Measurements from ENCODE around the gene GNA12. TPM values are rescaled to one million over a fixed set of nuclear protein-coding genes. Genes with fewer than 3 reads are reported as not detected.

The GNA12 gene
- total RNA-seq, 2 experiments from 2014 or later = 14.1 to 15.0 TPM

- H3K9me3 Mint-ChIP-seq = no peaks in the 10 kb centered on the region
- peaks cover 3% of the 10 kb centered on the region for H3K4me1 Mint-ChIP-seq (ENCODE audit: low read depth)
- no peaks in the 10 kb centered on the region for H3K27me3 Mint-ChIP-seq (ENCODE audit: low read depth)
- no peak overlapping the region for H3K4me3 Mint-ChIP-seq
- no peak for DNase-seq
- peaks cover 2% of the 10 kb centered on the region for H3K36me3 Mint-ChIP-seq (ENCODE audit: low read depth)
- CTCF ChIA-PET = no interaction called here
- H3K27ac Mint-ChIP-seq = no peak overlapping the region
- intact Hi-C loops (cut with micrococcal nuclease) = no loop called here
Measured at GRCh38 chr7:2811476-2812113, 32.5 kb downstream of the GNA12 start.

GRCh38 chr7:2810682-2811415, 33.3 kb downstream of the GNA12 start:
- intact Hi-C loops (cut with micrococcal nuclease) = no loop called here
- Mint-ChIP-seq H3K27ac (no peak overlapping the region), H3K27me3 (ENCODE audit: low read depth) (no peaks in the 10 kb centered on the region), H3K4me3 (no peak overlapping the region), H3K9me3 (no peaks in the 10 kb centered on the region), H3K36me3 (ENCODE audit: low read depth) (peaks cover 2% of the 10 kb centered on the region), H3K4me1 (ENCODE audit: low read depth) (peaks cover 3% of the 10 kb centered on the region)
- CTCF ChIA-PET = no interaction called here
- DNase-seq = no peak

GRCh38 chr7:2809903-2810625, 34.0 kb downstream of the GNA12 start:
- intact Hi-C loops (cut with micrococcal nuclease) = no loop called here
- Mint-ChIP-seq H3K4me3 (no peak overlapping the region), H3K36me3 (ENCODE audit: low read depth) (peaks cover 2% of the 10 kb centered on the region), H3K9me3 (no peaks in the 10 kb centered on the region), H3K27me3 (ENCODE audit: low read depth) (no peaks in the 10 kb centered on the region), H3K4me1 (ENCODE audit: low read depth) (peaks cover 3% of the 10 kb centered on the region), H3K27ac (no peak overlapping the region)
- no peak for DNase-seq
- CTCF ChIA-PET = no interaction called here

- CTCF ChIA-PET = no interaction called here
- no peak overlapping the region for H3K27ac Mint-ChIP-seq
- peaks cover 2% of the 10 kb centered on the region for H3K36me3 Mint-ChIP-seq (ENCODE audit: low read depth)
Measured at GRCh38 chr7:2808891-2809665, 35.0 kb downstream of the GNA12 start.

GRCh38 chr7:2807845-2808772, 36.0 kb downstream of the GNA12 start:
- Mint-ChIP-seq H3K27me3 (ENCODE audit: low read depth) (no peaks in the 10 kb centered on the region), H3K36me3 (ENCODE audit: low read depth) (peaks cover 2% of the 10 kb centered on the region), H3K4me3 (no peak overlapping the region), H3K27ac (no peak overlapping the region), H3K9me3 (no peaks in the 10 kb centered on the region), H3K4me1 (ENCODE audit: low read depth) (peaks cover 9% of the 10 kb centered on the region)
- intact Hi-C loops (cut with micrococcal nuclease) = no loop called here
- CTCF ChIA-PET = no interaction called here
- DNase-seq = no peak

More at GRCh38 chr7:2808891-2809665, 35.0 kb downstream of the GNA12 start:
- no peak for DNase-seq
- H3K4me1 Mint-ChIP-seq (ENCODE audit: low read depth) = peaks cover 3% of the 10 kb centered on the region
- intact Hi-C loops (cut with micrococcal nuclease) = no loop called here
- H3K27me3 Mint-ChIP-seq (ENCODE audit: low read depth) = no peaks in the 10 kb centered on the region
- no peak overlapping the region for H3K4me3 Mint-ChIP-seq
- no peaks in the 10 kb centered on the region for H3K9me3 Mint-ChIP-seq

- H3K27me3 Mint-ChIP-seq (ENCODE audit: low read depth) = no peaks in the 10 kb centered on the region
- intact Hi-C loops (cut with micrococcal nuclease) = no loop called here
- H3K4me3 Mint-ChIP-seq = no peak overlapping the region
- peaks cover 2% of the 10 kb centered on the region for H3K36me3 Mint-ChIP-seq (ENCODE audit: low read depth)
- no peaks in the 10 kb centered on the region for H3K9me3 Mint-ChIP-seq
- CTCF ChIA-PET = interaction anchor here (0.6 kb wide), 1 partner anchor 12 kb away, joined by 3 read pairs; no protein-coding TSS in a partner anchor
- DNase-seq = no peak
- H3K4me1 Mint-ChIP-seq (ENCODE audit: low read depth) = peaks cover 16% of the 10 kb centered on the region
- H3K27ac Mint-ChIP-seq = no peak overlapping the region
Measured at GRCh38 chr7:2807460-2807844, 36.7 kb downstream of the GNA12 start.

- Mint-ChIP-seq H3K4me3 (no peak overlapping the region), H3K4me1 (ENCODE audit: low read depth) (peaks cover 23% of the 10 kb centered on the region), H3K36me3 (ENCODE audit: low read depth) (peaks cover 1% of the 10 kb centered on the region), H3K9me3 (no peaks in the 10 kb centered on the region), H3K27me3 (ENCODE audit: low read depth) (no peaks in the 10 kb centered on the region), H3K27ac (no peak overlapping the region)
- CTCF ChIA-PET = no interaction called here
- intact Hi-C loops (cut with micrococcal nuclease) = no loop called here
- DNase-seq = no peak
Measured at GRCh38 chr7:2806571-2806970, 37.5 kb downstream of the GNA12 start.

- no peak for DNase-seq
- Mint-ChIP-seq H3K27me3 (ENCODE audit: low read depth) (no peaks in the 10 kb centered on the region), H3K36me3 (ENCODE audit: low read depth) (no peaks in the 10 kb centered on the region), H3K27ac (no peak overlapping the region), H3K4me3 (no peak overlapping the region), H3K9me3 (no peaks in the 10 kb centered on the region), H3K4me1 (ENCODE audit: low read depth) (peaks cover 30% of the 10 kb centered on the region)
- intact Hi-C loops (cut with micrococcal nuclease) = no loop called here
- CTCF ChIA-PET = interaction anchor here (0.9 kb wide), 1 partner anchor 87 kb away, joined by 3 read pairs; no protein-coding TSS in a partner anchor
Measured at GRCh38 chr7:2805213-2805944, 38.7 kb downstream of the GNA12 start.

- intact Hi-C loops (cut with micrococcal nuclease) = no loop called here
- CTCF ChIA-PET = interaction anchor here (0.5 to 0.6 kb wide), 3 partner anchors 260 to 409 kb away, joined by 3 to 4 read pairs (median 3); no protein-coding TSS in a partner anchor
Measured at GRCh38 chr7:2804227-2804763, 39.8 kb downstream of the GNA12 start.

GRCh38 chr7:2803755-2804154, 40.4 kb downstream of the GNA12 start:
- peaks cover 41% of the 10 kb centered on the region for H3K4me1 Mint-ChIP-seq (ENCODE audit: low read depth)
- DNase-seq = no peak
- intact Hi-C loops (cut with micrococcal nuclease) = no loop called here
- CTCF ChIA-PET = interaction anchor here (0.5 to 0.6 kb wide), 2 partner anchors 260 to 353 kb away, joined by 3 to 4 read pairs; no protein-coding TSS in a partner anchor
- H3K27ac Mint-ChIP-seq = no peak overlapping the region
- no peaks in the 10 kb centered on the region for H3K9me3 Mint-ChIP-seq
- no peaks in the 10 kb centered on the region for H3K27me3 Mint-ChIP-seq (ENCODE audit: low read depth)
- H3K36me3 Mint-ChIP-seq (ENCODE audit: low read depth) = no peaks in the 10 kb centered on the region
- no peak overlapping the region for H3K4me3 Mint-ChIP-seq

More at GRCh38 chr7:2804227-2804763, 39.8 kb downstream of the GNA12 start:
- Mint-ChIP-seq H3K27me3 (ENCODE audit: low read depth) (no peaks in the 10 kb centered on the region), H3K27ac (no peak overlapping the region), H3K4me1 (ENCODE audit: low read depth) (peaks cover 39% of the 10 kb centered on the region), H3K4me3 (no peak overlapping the region), H3K9me3 (no peaks in the 10 kb centered on the region), H3K36me3 (ENCODE audit: low read depth) (no peaks in the 10 kb centered on the region)
- DNase-seq = no peak

GRCh38 chr7:2803342-2803692, 40.8 kb downstream of the GNA12 start:
- peaks cover 41% of the 10 kb centered on the region for H3K4me1 Mint-ChIP-seq (ENCODE audit: low read depth)
- no peak for DNase-seq
- H3K9me3 Mint-ChIP-seq = no peaks in the 10 kb centered on the region
- no peaks in the 10 kb centered on the region for H3K27me3 Mint-ChIP-seq (ENCODE audit: low read depth)
- no peak overlapping the region for H3K4me3 Mint-ChIP-seq
- intact Hi-C loops (cut with micrococcal nuclease) = no loop called here
- H3K27ac Mint-ChIP-seq = no peak overlapping the region
- CTCF ChIA-PET = no interaction called here
- no peaks in the 10 kb centered on the region for H3K36me3 Mint-ChIP-seq (ENCODE audit: low read depth)

Data from activated naive CD4-positive, alpha-beta T cell treated with anti-CD3 and anti-CD28 coated beads for 36 hours (primary cell).